Measurements from ENCODE around the gene POLR2M.

The POLR2M gene

GRCh38 chr15:57746786-57747185, 40.3 kb downstream of the POLR2M start:
- no peaks in the 10 kb centered on the region for H3K9me2 ChIP-seq (ENCODE audit: low read depth, low read length)
- H4K20me1 ChIP-seq (ENCODE audit: insufficient read depth, low read length) = no peaks in the 10 kb centered on the region
- no peaks in the 10 kb centered on the region for H3K79me2 ChIP-seq (ENCODE audit: insufficient read depth, low read length)
- no peak overlapping the region for H3K27ac ChIP-seq (ENCODE audit: low read depth, low read length, poor library complexity, severe bottlenecking)
- H3K4me3 ChIP-seq (ENCODE audit: low read depth, low read length, poor library complexity, severe bottlenecking) = no peak overlapping the region
- no peaks in the 10 kb centered on the region for H3F3A ChIP-seq (ENCODE audit: insufficient read depth, low read length)
- H3K27me3 ChIP-seq (ENCODE audit: insufficient read depth, low read length) = no peaks in the 10 kb centered on the region
- H3K4me2 ChIP-seq (ENCODE audit: low read length) = no peak overlapping the region
- no peak overlapping the region for H3K9ac ChIP-seq (ENCODE audit: low read length)
- H3K4me1 ChIP-seq (ENCODE audit: insufficient read depth, low read length, severe bottlenecking) = no peaks in the 10 kb centered on the region
- H2AFZ ChIP-seq (ENCODE audit: low read length) = no peak overlapping the region
- H3K36me3 ChIP-seq (ENCODE audit: insufficient read depth, low read length) = no peaks in the 10 kb centered on the region
- no peaks in the 10 kb centered on the region for H3K9me3 ChIP-seq (ENCODE audit: low read length)
- no peak for TF ChIP-seq EZH2 (IDR thresholded peaks at IDR 0.05; ENCODE audit: borderline replicate concordance, low read length)
- no peak for TF ChIP-seq CTCF (IDR thresholded peaks at IDR 0.05; ENCODE audit: low read length)

GRCh38 chr15:57747206-57747896, 40.8 kb downstream of the POLR2M start:
- H3K9me3 ChIP-seq (ENCODE audit: low read length) = no peaks in the 10 kb centered on the region
- no peak overlapping the region for H3K4me2 ChIP-seq (ENCODE audit: low read length)

DNA sequence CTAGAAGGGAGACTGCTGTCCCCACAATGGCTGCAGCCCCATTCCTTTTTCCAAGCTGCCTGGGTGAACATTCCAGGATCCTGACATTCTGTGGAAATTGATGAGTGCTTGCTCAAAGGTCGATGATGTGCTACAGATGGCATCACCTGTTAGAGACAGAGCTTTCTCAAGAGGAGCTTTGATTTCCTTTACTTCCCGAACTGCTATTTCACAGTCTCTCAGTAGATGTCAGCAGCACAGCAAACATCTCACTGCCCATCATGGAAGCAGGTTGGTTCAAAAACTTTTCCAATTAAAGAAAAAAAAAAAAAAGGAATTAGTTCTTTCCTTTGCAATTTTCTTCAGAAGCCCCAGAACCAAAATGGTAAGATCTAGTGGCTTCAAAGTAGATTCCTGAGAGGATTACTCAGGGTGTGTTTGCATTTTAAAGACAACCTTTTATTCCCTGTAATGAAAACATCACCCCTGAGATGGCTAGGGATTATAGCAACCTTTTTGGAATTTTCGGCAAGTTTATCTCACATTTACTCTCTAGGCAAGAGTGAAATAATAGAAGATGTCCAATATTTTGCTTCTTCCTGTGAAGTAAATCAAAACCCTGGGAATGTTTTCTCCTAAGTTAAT, 44.8 kb downstream of the POLR2M start:
- TF ChIP-seq CTCF (IDR thresholded peaks at IDR 0.05; ENCODE audit: low read length) (peak; percentile 48), EZH2 (IDR thresholded peaks at IDR 0.05; ENCODE audit: borderline replicate concordance, low read length) (no peak)
- Histone ChIP-seq H4K20me1 (ENCODE audit: insufficient read depth, low read length) (no peaks in the 10 kb centered on the region), H3K9ac (ENCODE audit: low read length) (no peak overlapping the region), H3K27me3 (ENCODE audit: insufficient read depth, low read length) (no peaks in the 10 kb centered on the region), H3K9me3 (ENCODE audit: low read length) (no peaks in the 10 kb centered on the region), H3K4me1 (ENCODE audit: insufficient read depth, low read length, severe bottlenecking) (no peaks in the 10 kb centered on the region), H3K4me2 (ENCODE audit: low read length) (no peak overlapping the region), H3K27ac (ENCODE audit: low read depth, low read length, poor library complexity, severe bottlenecking) (no peak overlapping the region), H3K36me3 (ENCODE audit: insufficient read depth, low read length) (no peaks in the 10 kb centered on the region), H3K9me2 (ENCODE audit: low read depth, low read length) (no peaks in the 10 kb centered on the region), H3K4me3 (ENCODE audit: low read depth, low read length, poor library complexity, severe bottlenecking) (no peak overlapping the region), H3K79me2 (ENCODE audit: insufficient read depth, low read length) (no peaks in the 10 kb centered on the region), H2AFZ (ENCODE audit: low read length) (no peak overlapping the region), H3F3A (ENCODE audit: insufficient read depth, low read length) (no peaks in the 10 kb centered on the region)

More at GRCh38 chr15:57747206-57747896, 40.8 kb downstream of the POLR2M start:
- no peak overlapping the region for H3K9ac ChIP-seq (ENCODE audit: low read length)
- H4K20me1 ChIP-seq (ENCODE audit: insufficient read depth, low read length) = no peaks in the 10 kb centered on the region
- no peak overlapping the region for H2AFZ ChIP-seq (ENCODE audit: low read length)
- H3K36me3 ChIP-seq (ENCODE audit: insufficient read depth, low read length) = no peaks in the 10 kb centered on the region
- H3K4me1 ChIP-seq (ENCODE audit: insufficient read depth, low read length, severe bottlenecking) = no peaks in the 10 kb centered on the region
- no peak overlapping the region for H3K4me3 ChIP-seq (ENCODE audit: low read depth, low read length, poor library complexity, severe bottlenecking)
- TF ChIP-seq EZH2 (IDR thresholded peaks at IDR 0.05; ENCODE audit: borderline replicate concordance, low read length) (no peak), CTCF (IDR thresholded peaks at IDR 0.05; ENCODE audit: low read length) (no peak)
- H3F3A ChIP-seq (ENCODE audit: insufficient read depth, low read length) = no peaks in the 10 kb centered on the region
- H3K79me2 ChIP-seq (ENCODE audit: insufficient read depth, low read length) = no peaks in the 10 kb centered on the region
- no peaks in the 10 kb centered on the region for H3K9me2 ChIP-seq (ENCODE audit: low read depth, low read length)
- no peak overlapping the region for H3K27ac ChIP-seq (ENCODE audit: low read depth, low read length, poor library complexity, severe bottlenecking)
- H3K27me3 ChIP-seq (ENCODE audit: insufficient read depth, low read length) = no peaks in the 10 kb centered on the region
